WERI-Rb-1 (cell line): ENCODE measurements around the gene TCF25.

Source experiments
- DNase-seq: peaks from one replicate; pipeline ENCODE4 v3.0.0-alpha.2; 2020
- H3K27ac ChIP-seq: fragments of 250-450 bp; sonication (Bioruptor Pico); 2 replicates; pipeline ENCODE4 v1.5.1; 2020; ENCODE audit warnings: mild to moderate bottlenecking, moderate library complexity
- H3K27me3 ChIP-seq: fragments of 250-450 bp; sonication (Bioruptor Pico); 2 replicates; pipeline ENCODE4 v1.5.1; 2021; ENCODE audit warnings: mild to moderate bottlenecking, low read depth, moderate library complexity; ENCODE audit not compliant: insufficient read depth, severe bottlenecking
- H3K36me3 ChIP-seq: fragments of 250-450 bp; sonication (Bioruptor Pico); 2 replicates; pipeline ENCODE4 v1.5.1; 2020; ENCODE audit warnings: mild to moderate bottlenecking, moderate library complexity
- H3K4me3 ChIP-seq: 2 replicates; pipeline ENCODE4 v1.5.1; 2011; ENCODE audit warnings: low read depth, mild to moderate bottlenecking, control low read depth, low read length
- H3K9me3 ChIP-seq: fragments of 250-450 bp; sonication (Bioruptor Pico); 2 replicates; pipeline ENCODE4 v1.5.1; 2021; ENCODE audit warnings: mild to moderate bottlenecking, moderate library complexity; ENCODE audit not compliant: severe bottlenecking
- CTCF ChIP-seq: IDR thresholded peaks from 2 replicates; pipeline ENCODE4 v1.5.1; 2011; ENCODE audit warnings: low read depth, mild to moderate bottlenecking, control low read depth, inconsistent platforms, low read length

Gene TCF25

GRCh38 chr16:89958596-89958995 is 85.2 kb downstream of the TCF25 start:
- Histone ChIP-seq H3K4me3 (no peak overlapping the region), H3K27ac (no peak overlapping the region), H3K9me3 (no peaks in the 10 kb centered on the region), H3K36me3 (peaks cover 3% of the 10 kb centered on the region; the same call in 1 of the 2 replicates), H3K27me3 (no peaks in the 10 kb centered on the region)
- DNase-seq = no peak
- no peak for TF ChIP-seq CTCF

GRCh38 chr16:89960966-89961365 is 87.6 kb downstream of the TCF25 start:
- H3K27ac ChIP-seq = no peak overlapping the region
- no peak for DNase-seq
- H3K36me3 ChIP-seq = peaks cover 3% of the 10 kb centered on the region; the same call in 1 of the 2 replicates
- no peaks in the 10 kb centered on the region for H3K27me3 ChIP-seq
- no peaks in the 10 kb centered on the region for H3K9me3 ChIP-seq
- TF ChIP-seq CTCF = no peak
- H3K4me3 ChIP-seq = no peak overlapping the region
